GM10266 (cell line): ENCODE measurements around the gene SLC6A18.

Experiments
- DNase-seq: peaks from one replicate; pipeline ENCODE4 v3.0.0; 2012; ENCODE audit errors: extremely low spot score
- TF ChIP-seq, protein P1 (sequence below): IDR thresholded peaks from 2 replicates; pipeline ENCODE4 v1.5.1; 2012; ENCODE audit warnings: mild to moderate bottlenecking, low read depth; ENCODE audit not compliant: control insufficient read depth, insufficient read depth; ENCODE audit errors: missing control alignments

SLC6A18 gene

GRCh38 chr5:1180096-1180495 lies 45.1 kb upstream of the SLC6A18 start:
- TF ChIP-seq, protein P1, sequence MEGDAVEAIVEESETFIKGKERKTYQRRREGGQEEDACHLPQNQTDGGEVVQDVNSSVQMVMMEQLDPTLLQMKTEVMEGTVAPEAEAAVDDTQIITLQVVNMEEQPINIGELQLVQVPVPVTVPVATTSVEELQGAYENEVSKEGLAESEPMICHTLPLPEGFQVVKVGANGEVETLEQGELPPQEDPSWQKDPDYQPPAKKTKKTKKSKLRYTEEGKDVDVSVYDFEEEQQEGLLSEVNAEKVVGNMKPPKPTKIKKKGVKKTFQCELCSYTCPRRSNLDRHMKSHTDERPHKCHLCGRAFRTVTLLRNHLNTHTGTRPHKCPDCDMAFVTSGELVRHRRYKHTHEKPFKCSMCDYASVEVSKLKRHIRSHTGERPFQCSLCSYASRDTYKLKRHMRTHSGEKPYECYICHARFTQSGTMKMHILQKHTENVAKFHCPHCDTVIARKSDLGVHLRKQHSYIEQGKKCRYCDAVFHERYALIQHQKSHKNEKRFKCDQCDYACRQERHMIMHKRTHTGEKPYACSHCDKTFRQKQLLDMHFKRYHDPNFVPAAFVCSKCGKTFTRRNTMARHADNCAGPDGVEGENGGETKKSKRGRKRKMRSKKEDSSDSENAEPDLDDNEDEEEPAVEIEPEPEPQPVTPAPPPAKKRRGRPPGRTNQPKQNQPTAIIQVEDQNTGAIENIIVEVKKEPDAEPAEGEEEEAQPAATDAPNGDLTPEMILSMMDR: no peak
- no peak for DNase-seq

- TF ChIP-seq, protein P1: no peak
- DNase-seq: no peak
Measured at GRCh38 chr5:1180841-1181271, 44.3 kb upstream of the SLC6A18 start.

DNA sequence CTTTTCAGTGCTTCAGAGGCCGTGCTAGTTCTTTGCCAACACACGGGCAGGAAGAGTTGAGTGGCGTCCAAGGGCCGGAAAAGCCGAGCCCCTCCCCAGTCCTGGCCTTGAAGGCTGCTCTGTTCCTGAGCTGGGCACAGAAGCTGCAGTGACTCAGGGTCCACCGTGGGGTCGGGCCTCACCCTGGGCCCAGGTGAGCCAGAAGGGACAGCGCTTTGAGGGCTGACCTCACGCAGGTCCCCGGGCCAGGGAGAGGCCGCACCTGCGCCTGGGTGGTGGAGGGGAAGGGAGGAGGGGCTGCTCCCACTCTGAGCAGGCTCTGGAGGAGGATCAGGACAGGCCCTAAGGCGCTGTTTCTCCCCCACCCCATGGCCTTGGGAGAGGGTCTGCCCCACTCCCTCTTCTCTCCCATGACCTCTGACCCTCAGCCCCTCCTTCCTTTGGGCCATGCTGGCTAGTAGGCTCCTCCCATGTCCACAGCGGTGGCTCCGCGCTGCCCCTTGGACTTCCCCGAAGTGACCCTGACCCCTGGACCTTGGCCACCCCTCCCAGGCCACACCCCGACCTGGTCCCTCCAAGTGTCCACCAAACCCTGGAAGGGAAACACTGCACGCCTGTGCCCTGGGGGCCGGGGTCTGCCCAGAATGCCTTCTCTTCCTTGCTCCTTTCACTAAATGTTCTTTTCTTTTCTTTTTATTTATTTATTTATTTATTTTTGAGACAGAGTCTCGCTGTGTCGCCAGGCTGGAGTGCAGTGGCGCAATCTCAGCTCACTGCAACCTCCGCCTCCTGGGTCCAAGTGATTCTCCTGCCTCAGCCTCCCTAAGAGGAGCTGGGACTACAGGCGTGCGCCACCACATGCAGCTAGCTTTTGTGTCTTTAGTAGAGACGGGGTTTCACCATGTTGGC lies 43.5 kb upstream of the SLC6A18 start:
- DNase-seq: no peak
- TF ChIP-seq, protein P1: no peak

- TF ChIP-seq, protein P1: no peak
- no peak for DNase-seq
Measured at GRCh38 chr5:1182360-1182632, 42.9 kb upstream of the SLC6A18 start.

DNA sequence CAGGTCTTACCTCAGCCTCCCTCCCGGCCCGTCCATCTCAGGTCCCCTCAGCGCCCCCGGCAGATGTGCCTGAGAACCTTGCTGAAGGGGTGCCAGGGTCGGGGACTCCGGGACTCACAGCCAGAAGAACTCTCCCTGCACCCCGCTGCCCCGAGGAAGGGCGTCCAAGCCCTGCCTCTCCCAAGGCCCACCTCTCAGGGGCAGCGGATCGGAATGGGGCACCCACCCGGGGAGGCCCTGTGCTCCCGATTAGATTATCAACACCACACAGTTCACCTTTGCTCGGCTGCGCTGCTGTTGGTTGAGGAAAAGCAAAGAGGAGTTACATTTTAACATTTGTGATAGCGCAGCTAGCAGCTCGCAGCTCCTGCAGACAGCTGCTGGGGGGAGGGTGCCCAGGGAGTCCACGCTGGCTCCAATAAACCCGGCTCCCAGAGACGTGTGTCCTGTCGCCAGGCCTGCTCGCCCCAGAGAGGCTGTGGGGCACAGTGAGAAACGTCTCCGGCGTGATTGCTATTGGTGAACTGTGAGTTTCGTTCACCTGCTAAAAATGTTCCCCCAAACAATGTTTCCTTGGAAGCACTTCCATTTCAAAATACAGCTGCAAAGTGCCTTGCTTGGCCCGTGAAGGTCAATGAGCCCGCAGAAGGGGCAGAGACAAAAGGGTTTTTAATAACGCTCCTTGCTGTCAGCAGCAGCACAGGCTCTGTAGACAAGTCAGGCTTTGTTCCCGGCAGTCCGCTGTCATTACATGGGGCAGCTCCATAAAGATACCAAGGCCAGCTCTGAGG lies 42.4 kb upstream of the SLC6A18 start:
- TF ChIP-seq, protein P1: no peak
- DNase-seq: no peak

GRCh38 chr5:1183424-1184162 lies 41.6 kb upstream of the SLC6A18 start:
- TF ChIP-seq, protein P1: no peak
- DNase-seq: no peak
